ENCODE data around the gene PAX2.

PAX2 gene

GRCh38 chr10:100876585-100877460, 131.4 kb downstream of the PAX2 start:
- no peak for DNase-seq (ENCODE audit: low read depth, low spot score)

GRCh38 chr10:100877461-100877850, 132.1 kb downstream of the PAX2 start:
- no peak for DNase-seq (ENCODE audit: low read depth, low spot score)

GRCh38 chr10:100878291-100878910, 133.0 kb downstream of the PAX2 start:
- DNase-seq (ENCODE audit: low read depth, low spot score) = no peak
